ENCODE data around the gene C2CD4D. TPM values are rescaled to one million over a fixed set of nuclear protein-coding genes. Genes with fewer than 3 reads are reported as not detected.

C2CD4D gene
- total RNA-seq, 1 donor from 2014 or later = 0.16 TPM

DNA sequence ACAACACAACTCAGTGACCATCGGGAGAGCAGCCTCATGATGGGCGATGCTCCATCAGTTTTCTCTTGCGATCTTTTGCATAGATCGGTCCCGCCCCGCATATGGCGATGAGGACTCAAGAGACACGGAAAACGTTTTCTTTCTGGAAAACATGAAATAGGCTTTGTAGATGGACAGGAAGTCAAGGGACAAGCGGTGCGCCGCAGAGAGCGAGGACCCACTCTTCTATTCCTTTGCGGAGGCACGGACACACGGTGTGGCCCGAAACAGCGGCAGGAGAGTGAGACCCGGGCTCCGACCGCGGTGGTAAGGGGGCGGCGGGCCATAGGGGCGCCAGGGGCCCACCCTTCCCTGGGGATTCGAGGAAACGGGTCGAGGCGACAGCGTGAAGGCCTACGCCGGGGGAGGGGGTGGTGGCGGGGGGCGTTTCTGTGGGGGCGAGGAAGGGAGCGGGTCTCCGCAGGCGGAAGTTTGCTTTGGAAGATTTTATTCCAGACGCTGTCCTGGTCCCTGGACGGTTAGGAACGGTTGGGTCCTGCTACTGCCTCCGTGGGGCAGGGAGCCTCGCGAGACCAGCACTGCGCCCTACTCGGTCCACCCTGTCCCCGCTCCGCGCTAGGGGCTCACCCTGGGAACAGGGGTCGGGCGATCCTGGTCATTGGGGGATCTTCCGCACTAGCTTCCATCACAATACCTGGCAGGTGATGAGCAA is 48.5 kb downstream of the C2CD4D start:
- Mint-ChIP-seq H3K9me3 (ENCODE audit: unreplicated experiment) (no peaks in the 10 kb centered on the region), H3K4me3 (ENCODE audit: unreplicated experiment) (peak overlapping the region; percentile 91), H3K27me3 (ENCODE audit: low read depth, unreplicated experiment) (no peaks in the 10 kb centered on the region), H3K4me1 (ENCODE audit: low read depth, unreplicated experiment) (peaks cover 7% of the 10 kb centered on the region), H3K36me3 (ENCODE audit: low read depth, unreplicated experiment) (no peaks in the 10 kb centered on the region), H3K27ac (ENCODE audit: unreplicated experiment) (peak overlapping the region; percentile 96)
- TF ChIP-seq, protein P1, sequence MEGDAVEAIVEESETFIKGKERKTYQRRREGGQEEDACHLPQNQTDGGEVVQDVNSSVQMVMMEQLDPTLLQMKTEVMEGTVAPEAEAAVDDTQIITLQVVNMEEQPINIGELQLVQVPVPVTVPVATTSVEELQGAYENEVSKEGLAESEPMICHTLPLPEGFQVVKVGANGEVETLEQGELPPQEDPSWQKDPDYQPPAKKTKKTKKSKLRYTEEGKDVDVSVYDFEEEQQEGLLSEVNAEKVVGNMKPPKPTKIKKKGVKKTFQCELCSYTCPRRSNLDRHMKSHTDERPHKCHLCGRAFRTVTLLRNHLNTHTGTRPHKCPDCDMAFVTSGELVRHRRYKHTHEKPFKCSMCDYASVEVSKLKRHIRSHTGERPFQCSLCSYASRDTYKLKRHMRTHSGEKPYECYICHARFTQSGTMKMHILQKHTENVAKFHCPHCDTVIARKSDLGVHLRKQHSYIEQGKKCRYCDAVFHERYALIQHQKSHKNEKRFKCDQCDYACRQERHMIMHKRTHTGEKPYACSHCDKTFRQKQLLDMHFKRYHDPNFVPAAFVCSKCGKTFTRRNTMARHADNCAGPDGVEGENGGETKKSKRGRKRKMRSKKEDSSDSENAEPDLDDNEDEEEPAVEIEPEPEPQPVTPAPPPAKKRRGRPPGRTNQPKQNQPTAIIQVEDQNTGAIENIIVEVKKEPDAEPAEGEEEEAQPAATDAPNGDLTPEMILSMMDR (IDR thresholded peaks at IDR 0.05; ENCODE audit: insufficient read depth, low read depth, low read length) = no peak
- TF ChIP-seq EZH2 (IDR thresholded peaks at IDR 0.05; ENCODE audit: insufficient read depth, low read length) = no peak
- peak overlapping the region; percentile 88 for H3K4me3 ChIP-seq (ENCODE audit: insufficient read depth, low read depth, low read length)
- peaks cover 6% of the 10 kb centered on the region for H3K4me1 ChIP-seq (ENCODE audit: insufficient read depth, low read length)
- peak overlapping the region; percentile 67 for H3K9ac ChIP-seq (ENCODE audit: low read length)
- no peaks in the 10 kb centered on the region for H3K36me3 ChIP-seq (ENCODE audit: insufficient read depth, low read length)
- H2AFZ ChIP-seq (ENCODE audit: low read depth, low read length) = peak overlapping the region; percentile 99
- no peak for FAIRE-seq
- no peaks in the 10 kb centered on the region for H4K20me1 ChIP-seq (ENCODE audit: insufficient read depth, low read length)
- no peak overlapping the region for H3K27ac ChIP-seq (ENCODE audit: low read depth, low read length)
- peak overlapping the region; percentile 93 for H3K4me2 ChIP-seq (ENCODE audit: low read length)
- H3K79me2 ChIP-seq (ENCODE audit: insufficient read depth, low read length) = no peaks in the 10 kb centered on the region
- peaks cover 3% of the 10 kb centered on the region for H3K27me3 ChIP-seq (ENCODE audit: insufficient read depth, low read length)
- no peaks in the 10 kb centered on the region for H3K9me3 ChIP-seq (ENCODE audit: insufficient read depth, low read depth, low read length)
- DNase-seq (ENCODE audit: low read depth) = no peak

DNA sequence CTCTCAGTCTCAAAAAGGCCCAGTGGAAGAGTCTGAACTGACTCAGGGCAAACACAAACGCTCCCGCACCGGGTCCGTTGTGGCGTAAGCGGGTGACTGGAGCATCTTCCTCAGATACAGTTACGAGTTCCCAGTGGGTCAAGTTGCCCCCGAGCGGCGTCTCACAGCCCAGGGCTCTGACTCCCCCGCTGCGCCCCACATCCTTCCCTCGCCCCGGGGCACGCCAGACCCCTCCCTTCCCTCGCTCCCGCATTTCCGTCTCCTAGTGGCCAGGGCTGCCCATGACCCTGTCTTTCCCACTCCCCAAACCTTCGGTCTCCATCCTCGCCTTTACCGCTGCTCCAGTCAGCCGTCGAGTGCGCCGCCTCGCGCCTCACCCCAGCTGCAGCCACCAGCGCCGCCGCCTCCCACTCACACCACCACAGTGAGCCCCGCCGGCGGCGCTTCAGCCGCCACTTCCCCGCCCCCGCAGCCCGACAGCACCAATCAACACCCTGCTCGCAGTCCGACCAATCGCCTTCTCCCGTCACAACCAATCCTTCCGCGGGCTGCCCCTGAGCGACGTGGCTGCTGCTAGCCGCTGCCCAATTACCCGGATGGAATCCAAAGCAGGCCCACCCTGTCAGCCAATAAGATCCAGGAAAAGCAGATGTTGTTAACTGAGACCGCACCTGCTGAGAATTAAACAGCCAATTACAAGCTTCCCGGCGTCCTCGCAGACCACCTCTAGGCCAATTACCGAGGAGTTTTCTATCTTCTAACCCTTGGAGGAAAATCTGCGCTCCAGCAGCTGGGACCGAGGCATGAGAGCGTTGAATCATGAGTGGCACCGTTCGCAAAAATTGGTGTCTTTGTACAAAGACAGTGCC is 49.3 kb downstream of the C2CD4D start, which contains the start of gene TDRKH:
Gene TDRKH (minus strand): TSS at position 430 of the 869 bp plus-strand sequence. CDS start 7,478 bp downstream, outside the sequence.
- peak within 1 kb of the TSS; percentile 96 for H3K27ac Mint-ChIP-seq (ENCODE audit: unreplicated experiment)
- Histone ChIP-seq H3K36me3 (ENCODE audit: insufficient read depth, low read length) (no peaks in the 10 kb centered on the region), H3K27me3 (ENCODE audit: insufficient read depth, low read length) (peaks cover 8% of the 10 kb centered on the region), H3K27ac (ENCODE audit: low read depth, low read length) (no peak within 1 kb of the TSS), H3K9ac (ENCODE audit: low read length) (peak within 1 kb of the TSS; percentile 67), H3K4me3 (ENCODE audit: insufficient read depth, low read depth, low read length) (peak within 1 kb of the TSS; percentile 88), H3K4me2 (ENCODE audit: low read length) (peak within 1 kb of the TSS; percentile 93), H3K4me1 (ENCODE audit: insufficient read depth, low read length) (peaks cover 6% of the 10 kb centered on the region), H3K9me3 (ENCODE audit: insufficient read depth, low read depth, low read length) (no peaks in the 10 kb centered on the region), H2AFZ (ENCODE audit: low read depth, low read length) (peak within 1 kb of the TSS; percentile 99), H3K79me2 (ENCODE audit: insufficient read depth, low read length) (no peaks in the 10 kb centered on the region), H4K20me1 (ENCODE audit: insufficient read depth, low read length) (no peaks in the 10 kb centered on the region)
- H3K27me3 Mint-ChIP-seq (ENCODE audit: low read depth, unreplicated experiment) = no peaks in the 10 kb centered on the region
- FAIRE-seq = peak; percentile 83
- peak; percentile 79 for TF ChIP-seq EZH2 (IDR thresholded peaks at IDR 0.05; ENCODE audit: insufficient read depth, low read length)
- TF ChIP-seq, protein P1 (IDR thresholded peaks at IDR 0.05; ENCODE audit: insufficient read depth, low read depth, low read length) = no peak
- no peaks in the 10 kb centered on the region for H3K4me1 Mint-ChIP-seq (ENCODE audit: low read depth, unreplicated experiment)
- no peaks in the 10 kb centered on the region for H3K9me3 Mint-ChIP-seq (ENCODE audit: unreplicated experiment)
- peak; percentile 100 for DNase-seq (ENCODE audit: low read depth)
- no peaks in the 10 kb centered on the region for H3K36me3 Mint-ChIP-seq (ENCODE audit: low read depth, unreplicated experiment)
- peak within 1 kb of the TSS; percentile 91 for H3K4me3 Mint-ChIP-seq (ENCODE audit: unreplicated experiment)

Other genes with a start within 250 kb of the C2CD4D start
- gene SNX27, start 227.8 kb downstream of the C2CD4D start, total RNA-seq = 53.1 and 54.5 TPM in 2 replicates
- not detected in 2 replicates for gene CELF3, start 123.0 kb downstream of the C2CD4D start, total RNA-seq
- not detected in 2 replicates for gene RIIAD1, start 118.3 kb downstream of the C2CD4D start, total RNA-seq
- 58.5 and 70.0 TPM in 2 replicates for gene MRPL9, start 76.3 kb downstream of the C2CD4D start, total RNA-seq
- gene TDRKH, start 49.3 kb downstream of the C2CD4D start, total RNA-seq = 6.7 and 7.5 TPM in 2 replicates
- not detected in 2 replicates for gene LINGO4, start 34.4 kb downstream of the C2CD4D start, total RNA-seq
- gene RORC, start 8.0 kb downstream of the C2CD4D start, total RNA-seq = not detected in 2 replicates
- gene THEM5, start 13.9 kb upstream of the C2CD4D start, total RNA-seq = not detected in 2 replicates
- gene THEM4, start 69.7 kb upstream of the C2CD4D start, total RNA-seq = 15.7 and 17.5 TPM in 2 replicates
- 1,137 and 1,257 TPM in 2 replicates for gene S100A10, start 154.0 kb upstream of the C2CD4D start, total RNA-seq
- 1,415 and 1,482 TPM in 2 replicates for gene S100A11, start 197.2 kb upstream of the C2CD4D start, total RNA-seq
- not detected in 2 replicates for gene TCHHL1, start 249.2 kb upstream of the C2CD4D start, total RNA-seq